Fibroblast of skin of left biceps (primary cell): ENCODE data around the gene WRAP53.
A peak's percentile ranks its signal among the peaks of the same experiment; 100 is the strongest.

Experiments
- DNase-seq, 2 experiments: peaks; one replicate each; pipeline ENCODE4 v3.0.0-alpha.2; 2013; ENCODE audit warnings: low read depth in 2 of 2

Gene WRAP53

DNA sequence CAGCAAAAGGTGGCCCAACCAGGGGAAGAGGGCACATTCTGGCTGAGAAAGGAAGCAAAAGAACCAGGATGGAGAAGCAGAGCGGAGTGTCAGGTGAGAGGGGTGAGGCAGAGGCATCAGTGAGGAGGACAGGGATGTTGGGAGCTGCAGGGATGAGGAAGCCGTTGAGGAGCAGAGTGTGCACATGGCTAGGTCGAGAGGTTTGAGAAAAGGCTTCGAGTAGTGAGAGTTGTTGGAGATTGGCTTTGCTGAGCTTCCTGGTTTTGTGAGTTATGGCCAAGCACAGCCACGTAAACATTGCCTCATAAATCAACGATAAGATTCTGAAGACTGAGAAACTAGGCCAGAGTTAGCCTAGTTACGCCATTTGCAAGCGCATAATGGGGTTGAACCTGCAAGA is 56.1 kb downstream of the WRAP53 start:
- no peak for DNase-seq

DNA sequence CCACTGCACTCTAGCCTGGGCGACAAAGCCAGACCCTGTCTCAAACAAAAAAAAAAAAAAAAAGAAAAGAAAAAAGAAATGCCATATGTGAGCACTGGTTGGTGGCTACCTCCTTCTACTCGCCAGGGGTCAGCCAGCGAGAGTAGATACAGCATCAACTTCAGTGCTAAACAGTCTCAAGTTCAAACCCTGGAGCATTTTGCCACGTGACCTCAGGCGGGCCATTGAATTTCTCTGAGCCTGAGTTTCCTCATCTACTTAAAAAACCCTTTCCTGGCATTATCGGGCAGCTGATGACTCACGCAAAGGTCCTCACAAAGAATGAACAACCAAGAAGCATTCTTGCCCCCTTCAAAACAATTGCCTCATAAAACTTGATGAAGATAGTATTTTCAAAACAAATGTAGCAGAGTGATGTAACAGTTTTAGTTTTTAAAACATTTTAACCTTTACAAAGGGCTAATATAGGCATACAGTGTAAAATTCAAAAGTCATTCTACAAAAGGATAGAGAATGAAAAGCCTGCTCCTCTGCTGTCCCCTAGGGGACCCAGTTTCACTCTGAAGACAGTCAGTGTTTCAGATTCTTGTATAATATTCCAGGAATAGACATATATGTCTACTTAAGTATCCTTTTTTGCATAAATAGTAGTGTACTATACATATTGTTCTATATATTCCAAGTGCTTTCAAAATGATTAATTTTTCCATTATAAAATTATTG is 57.6 kb downstream of the WRAP53 start:
- DNase-seq = no peak

DNA sequence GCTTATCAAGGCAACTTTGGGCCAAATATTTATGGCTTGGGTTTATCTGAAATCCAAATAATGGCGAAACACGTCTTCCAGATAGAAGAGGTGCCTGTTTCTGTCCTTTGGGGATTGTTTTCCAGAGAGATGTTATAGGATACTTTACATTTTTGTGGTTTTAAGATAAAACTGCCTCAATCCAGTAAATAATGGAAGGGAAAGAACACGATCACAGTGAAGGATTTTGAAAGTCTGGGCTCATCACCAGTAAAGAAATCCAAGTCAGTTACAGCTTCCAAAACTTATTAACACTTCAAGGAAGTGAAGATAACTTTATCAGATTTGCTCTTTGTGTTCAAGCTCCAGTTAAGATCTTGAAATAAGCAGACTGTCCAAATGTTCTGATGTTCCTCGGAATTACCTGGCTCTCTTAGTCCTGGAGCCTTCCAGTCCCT is 59.4 kb downstream of the WRAP53 start:
- DNase-seq = peak; percentile 53 to 55

- no peak for DNase-seq
Measured at GRCh38 chr17:7748076-7748775, 59.9 kb downstream of the WRAP53 start.

GRCh38 chr17:7750321-7750821 is 62.1 kb downstream of the WRAP53 start:
- peak; percentile 82 to 83 for DNase-seq
